ACHN (cell line): Measurements from ENCODE around the gene PAM.

Experiments
- DNase-seq: peaks from one replicate; pipeline ENCODE4 v3.0.0-alpha.2; 2015
- in situ Hi-C: cut with HindIII; loops from 2 replicates; pipeline ENCODE4 v1.10.0; 2017; ENCODE audit warnings: low sequenced_read_pairs, low pct_ligation_motif_present, low pct_unique_long_range_greater_than_20kb

Gene PAM

DNA sequence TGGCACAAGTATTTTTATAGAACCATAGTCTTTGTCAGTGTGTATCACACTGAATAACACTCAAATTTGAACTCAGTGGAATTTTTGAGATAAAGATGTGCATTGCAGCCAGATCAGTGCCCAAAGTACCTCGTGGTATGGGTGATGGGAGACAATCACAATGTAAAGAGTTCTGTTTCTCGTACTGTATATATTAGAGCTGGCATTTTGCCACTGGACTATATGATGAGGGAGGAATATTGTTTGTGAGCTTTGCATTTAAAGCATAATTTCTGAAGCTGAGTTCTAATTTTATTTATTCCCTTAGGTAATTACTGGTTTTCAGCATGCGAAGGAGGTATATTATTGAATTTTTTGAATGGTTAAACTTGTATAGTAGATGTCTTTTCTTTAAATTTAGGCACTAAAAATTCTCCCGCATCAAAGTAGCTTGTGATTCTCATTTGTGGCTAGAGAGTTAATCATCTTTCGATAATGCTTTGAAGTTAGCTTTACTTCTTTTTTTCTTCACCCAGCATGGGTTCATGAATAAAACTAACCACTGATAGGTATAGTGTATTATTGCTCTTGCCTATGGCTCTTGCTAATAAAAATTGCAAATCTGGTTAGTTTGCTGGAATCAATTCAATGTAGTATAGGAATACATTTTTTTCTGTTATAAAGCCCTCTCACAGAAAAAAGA, 43.1 kb downstream of the PAM start:
- DNase-seq = no peak
- in situ Hi-C loops = no loop called here

DNA sequence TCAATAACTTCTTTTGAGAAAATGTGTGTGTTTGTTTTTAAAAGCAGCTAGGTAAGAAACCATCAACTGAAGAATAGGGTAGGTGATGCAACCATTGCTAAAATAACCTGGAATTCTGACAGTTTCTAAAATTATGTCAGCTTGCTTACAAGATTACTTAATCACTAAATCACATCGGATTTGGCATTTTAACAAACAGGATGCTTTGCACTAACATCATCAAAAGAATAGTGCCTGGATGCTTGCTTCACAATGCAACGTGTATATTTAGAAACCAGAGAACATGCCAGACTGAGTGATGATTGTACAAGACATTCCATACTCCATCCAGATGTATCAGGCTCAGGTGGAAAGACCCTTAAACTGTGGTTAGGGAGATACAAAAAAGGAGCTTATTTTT, 43.9 kb downstream of the PAM start:
- in situ Hi-C loops = no loop called here
- DNase-seq = no peak

DNA sequence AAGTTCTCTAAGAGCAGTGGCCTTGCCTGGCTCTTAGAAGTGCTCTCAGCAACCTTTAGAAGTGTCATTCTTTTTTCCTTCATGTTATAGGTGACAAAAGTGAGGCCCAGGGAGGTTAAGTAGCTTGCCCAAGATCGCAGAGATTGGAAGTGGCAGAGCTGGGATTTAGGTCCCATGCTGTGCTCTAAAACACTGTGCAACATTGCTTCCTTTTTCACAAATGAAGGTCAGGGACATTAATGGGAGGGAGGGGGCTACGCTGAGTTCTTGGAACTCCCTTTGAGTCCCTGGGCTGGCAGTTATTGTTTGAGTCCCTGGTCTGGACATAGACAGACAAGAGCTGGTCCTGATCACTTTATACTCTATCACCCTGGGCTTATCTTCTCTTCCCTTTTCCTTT, 45.3 kb downstream of the PAM start:
- DNase-seq = no peak
- in situ Hi-C loops = no loop called here

DNA sequence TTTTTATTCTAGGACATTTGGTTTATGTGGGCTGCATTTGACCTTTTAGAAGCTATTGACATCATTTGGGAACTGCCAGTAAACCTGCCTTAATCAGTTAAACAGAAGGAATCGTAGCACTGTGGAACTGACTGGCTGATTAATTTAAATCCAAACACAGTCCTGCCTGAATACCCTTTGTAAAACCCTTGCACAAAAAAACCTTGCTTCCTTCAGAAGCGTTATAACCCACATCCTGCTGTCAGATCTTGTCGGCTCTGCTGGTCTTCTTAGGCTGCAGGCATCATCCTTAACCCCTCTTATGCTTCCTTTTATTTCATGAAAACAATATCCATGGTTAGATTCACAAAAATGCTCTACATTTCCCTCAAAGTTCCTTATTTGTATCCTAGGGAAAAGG, 46.3 kb downstream of the PAM start:
- in situ Hi-C loops = no loop called here
- DNase-seq = no peak

DNA sequence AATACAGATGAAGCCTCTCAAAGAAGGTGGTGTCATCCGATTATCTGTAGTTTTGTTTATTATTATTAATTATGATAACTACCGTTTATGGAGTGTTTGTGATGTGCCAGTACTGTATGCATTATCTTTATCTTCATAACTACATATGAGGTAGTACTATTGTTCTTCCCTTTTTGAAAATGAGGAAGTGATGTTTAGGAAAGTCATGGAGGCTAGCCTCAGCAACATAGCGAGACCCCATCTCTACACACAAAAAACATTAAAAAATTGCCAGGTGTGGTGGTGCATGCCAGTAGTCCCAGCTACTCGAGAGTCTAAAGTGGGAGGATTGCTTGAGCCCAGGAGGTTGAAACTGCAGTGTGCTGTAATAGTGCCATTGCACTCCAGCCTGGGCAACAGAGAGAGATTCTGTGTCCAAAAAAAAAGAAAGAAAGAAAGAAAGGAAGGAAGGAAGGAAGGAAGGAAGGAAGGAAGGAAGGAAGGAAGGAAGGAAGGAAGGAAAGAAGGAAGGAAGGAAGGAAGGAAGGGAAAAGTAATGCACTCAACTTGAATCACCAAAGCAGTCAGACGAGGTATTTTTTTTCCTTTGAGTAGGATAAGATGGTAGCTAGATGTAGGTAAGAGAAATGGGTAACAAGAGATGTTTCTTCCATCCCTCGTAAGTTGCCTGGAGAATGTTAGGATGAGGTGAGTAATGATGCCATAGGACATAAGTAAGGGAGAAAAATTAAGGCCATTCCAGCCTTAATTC, 47.8 kb downstream of the PAM start:
- no peak for DNase-seq
- in situ Hi-C loops = no loop called here

DNA sequence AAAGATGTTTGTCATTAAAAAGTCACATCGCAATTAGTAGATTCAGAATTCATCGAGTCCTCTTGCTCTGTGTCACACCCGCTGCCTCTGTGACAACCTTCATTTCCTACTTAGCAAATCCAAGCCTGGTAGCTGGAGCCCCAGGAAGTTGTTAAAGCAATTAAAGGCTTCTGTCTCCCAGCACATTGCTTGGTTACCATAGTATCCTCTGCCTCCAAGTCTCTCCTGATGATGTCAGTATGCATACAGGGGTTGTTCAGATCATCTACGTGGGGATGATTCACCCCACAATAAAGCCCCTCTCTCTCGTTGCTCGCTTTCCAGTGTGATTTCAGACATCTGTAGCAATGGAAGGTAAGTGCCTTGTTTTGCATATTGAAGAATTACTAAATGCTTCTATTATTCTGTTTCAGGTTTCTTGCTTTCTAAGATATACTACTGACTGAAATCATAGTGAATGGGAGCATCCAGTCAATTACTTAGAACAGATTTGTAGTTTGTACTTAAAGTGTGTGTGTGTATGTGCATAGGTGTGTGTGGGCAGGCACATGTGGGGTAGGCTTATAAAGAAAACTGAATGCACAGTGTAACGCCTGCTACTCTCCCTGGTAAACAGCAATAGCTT, 52.9 kb downstream of the PAM start:
- in situ Hi-C loops = no loop called here
- DNase-seq = peak; percentile 39

DNA sequence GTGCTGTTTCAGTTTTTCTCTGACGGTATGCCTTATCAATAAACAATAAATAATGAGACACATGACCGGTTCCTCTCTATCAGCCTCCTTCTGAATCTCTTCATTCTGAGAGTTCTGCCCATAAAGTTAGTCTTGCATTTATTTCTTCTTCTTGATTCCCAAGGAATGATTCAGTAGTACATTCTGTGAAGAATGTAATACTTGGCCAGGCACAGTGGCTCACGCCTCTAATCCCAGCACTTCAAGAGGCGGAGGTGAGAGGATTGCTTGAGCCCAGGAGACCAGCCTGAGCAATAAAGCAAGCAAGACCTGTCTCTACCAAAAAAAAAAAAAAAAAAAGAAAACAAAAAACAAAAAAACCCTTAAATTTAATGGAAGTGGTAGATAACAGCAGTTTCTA, 53.9 kb downstream of the PAM start:
- peak; percentile 67 for DNase-seq
- in situ Hi-C loops = no loop called here

DNA sequence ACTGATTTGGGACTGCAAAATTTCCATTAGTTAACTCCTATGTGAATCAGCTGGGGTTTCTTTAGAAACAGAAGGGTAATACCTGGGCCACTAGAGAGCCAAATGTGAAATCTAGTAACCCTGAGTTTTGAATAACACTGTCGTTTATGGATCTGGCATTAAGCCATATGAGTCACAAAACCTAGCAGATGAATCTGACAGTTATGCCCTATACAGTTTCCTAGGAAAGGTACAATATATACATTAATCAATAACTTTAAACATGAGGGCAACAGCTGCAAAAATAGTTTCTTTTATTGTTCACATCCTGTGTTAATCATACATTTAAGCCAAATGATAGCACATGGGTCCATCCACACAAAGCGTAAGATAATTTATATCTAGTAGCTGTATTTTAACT, 56.9 kb downstream of the PAM start:
- in situ Hi-C loops = no loop called here
- DNase-seq = peak; percentile 63

DNA sequence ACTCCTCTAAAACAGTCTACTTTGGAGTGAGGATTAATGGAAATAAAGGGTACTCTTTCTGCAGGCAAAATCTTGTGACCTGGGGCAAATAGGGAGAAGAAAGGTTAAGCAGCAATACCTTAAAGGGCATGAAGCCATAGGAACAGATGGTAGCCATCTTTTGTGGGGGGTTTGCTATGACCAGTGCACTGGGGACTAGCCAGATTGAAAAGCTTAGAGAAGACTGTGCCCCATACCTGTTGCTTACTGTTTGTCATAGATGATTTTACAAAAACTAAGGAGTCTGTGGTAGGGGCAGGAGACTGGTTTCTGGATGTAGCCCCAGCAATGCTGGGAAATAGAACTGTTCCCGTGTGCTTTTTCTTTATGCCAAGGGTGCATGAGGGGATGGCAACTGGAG, 58.6 kb downstream of the PAM start:
- in situ Hi-C loops = no loop called here
- no peak for DNase-seq

DNA sequence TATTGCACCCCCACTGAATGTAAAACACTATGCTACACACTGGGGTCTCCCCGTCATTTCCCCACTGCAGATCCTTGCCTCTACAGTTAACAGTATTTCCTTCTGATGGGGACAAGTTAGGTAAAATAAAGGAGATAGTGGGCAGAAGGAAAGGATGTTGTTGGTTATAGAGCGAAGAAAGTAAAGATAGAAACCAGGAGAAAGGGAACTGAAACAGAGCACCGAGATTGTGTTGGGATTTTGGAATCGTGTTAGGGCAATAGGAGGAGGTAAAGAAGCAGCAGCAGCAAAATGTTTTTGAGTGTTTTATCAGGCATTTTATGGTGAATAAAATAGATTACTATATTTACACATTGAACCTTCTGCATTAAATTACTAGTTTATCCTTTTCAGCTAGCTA, 60.0 kb downstream of the PAM start:
- in situ Hi-C loops = no loop called here
- DNase-seq = no peak

DNA sequence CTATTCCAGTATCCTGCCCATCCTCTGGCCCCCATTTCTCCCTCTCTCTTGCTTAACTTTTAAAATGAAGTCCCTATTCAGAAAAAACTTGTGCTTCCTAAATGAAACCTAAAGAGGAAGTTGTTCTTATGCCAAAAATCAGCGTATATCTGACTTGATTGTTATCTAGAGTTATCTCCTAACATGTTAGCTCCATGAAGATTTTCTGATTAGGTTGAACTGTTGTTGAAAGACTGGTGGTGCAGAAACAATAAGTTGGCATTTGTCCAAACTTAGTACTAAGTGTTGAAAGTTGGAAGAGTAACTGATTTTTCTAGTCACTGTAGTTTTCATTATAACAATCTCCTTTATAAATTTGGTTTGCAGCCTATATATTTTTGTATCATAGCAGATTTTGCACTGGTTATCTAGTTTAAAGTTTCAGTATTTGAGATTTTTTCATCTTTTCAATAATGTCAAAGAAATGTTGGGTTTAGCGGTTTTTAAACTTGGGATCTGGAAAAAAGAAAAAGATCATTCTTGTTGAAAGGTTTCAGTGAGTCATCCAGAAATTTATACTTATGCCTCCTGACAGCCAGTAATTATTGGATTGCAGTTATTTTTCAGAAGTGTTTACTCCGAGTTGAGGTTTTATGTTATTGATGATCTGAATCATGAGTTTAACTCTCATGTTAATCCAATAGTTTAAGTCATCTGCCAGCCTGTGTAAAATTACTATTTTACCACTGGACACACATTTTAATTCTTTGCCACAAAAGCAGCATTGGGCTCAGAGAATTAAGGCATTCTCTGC, 60.6 kb downstream of the PAM start:
- in situ Hi-C loops = no loop called here
- DNase-seq = no peak

DNA sequence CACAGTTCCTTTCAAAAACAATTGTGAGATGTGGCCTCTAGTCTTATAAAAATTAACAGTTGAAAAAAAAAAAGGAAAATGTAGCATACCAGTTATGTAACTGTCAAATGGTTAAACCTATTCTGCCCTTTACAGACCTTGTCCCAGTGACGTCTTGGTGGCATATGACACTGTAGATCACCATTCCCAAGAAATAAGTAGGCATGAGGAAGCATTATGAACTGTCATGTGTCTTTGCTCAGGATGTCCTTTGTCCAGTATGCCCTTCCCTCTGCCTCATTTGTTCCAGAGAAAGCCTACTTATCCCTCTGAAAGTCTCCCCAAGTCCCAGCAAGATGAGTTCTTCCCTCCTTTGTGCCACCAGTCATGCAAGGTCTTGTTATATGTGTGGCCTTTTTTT, 63.2 kb downstream of the PAM start:
- DNase-seq = no peak
- in situ Hi-C loops = no loop called here

DNA sequence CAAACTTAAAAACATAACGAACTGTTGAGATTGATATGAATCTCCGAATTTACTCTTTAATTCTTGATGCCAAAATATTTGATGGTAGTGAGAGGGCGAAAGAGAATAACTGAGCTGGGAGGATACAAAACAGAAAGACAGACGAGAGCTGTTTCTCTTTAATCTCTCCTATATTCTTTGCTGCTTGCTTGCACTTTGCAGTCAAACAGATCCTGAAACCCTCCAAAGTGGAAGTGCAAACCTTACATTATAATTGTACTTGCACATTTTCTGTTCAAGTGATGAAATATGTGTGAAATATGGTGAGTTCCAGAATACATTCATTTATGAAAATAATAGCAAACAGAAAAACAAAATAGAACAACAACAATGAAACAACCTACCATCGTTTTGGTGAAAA, 63.8 kb downstream of the PAM start:
- no peak for DNase-seq
- in situ Hi-C loops = no loop called here

DNA sequence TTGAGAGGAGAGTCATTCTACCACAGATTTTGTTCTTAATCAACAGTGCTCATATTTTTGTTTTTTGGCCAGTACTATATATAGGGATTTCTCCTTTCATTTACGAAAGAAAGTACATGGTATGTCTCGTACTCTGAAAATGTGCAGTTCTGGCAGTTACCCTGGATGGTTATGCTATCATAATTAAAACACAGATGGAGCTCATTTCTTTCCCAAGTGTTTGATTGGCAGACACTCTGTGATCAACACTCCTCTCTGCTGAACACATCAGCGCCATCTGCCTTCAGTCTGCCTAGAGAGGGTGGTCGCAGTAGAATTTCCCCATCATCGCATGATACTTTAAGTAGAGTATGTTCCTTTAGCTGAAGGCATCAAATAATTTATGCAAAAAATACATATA, 64.5 kb downstream of the PAM start:
- DNase-seq = no peak
- in situ Hi-C loops = no loop called here

DNA sequence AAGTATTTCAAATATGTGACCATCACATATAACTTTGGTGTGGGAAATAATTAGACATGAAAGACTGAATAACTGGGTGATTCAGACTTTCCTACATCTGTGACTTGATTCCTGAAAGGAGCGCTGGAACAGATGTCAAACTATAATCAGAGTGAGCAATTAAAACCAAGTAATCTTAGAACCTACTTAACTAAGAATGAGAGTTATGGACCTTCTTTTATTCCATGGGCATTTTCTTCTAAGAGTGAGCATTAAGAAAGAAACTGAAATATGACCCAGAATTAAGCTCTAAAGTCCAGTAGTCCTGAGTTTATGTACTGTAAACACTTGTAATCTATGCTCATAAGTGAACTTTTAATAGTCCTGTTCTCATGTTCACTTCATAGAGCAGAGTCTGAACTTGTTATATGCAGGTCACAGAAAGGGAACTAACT, 68.4 kb downstream of the PAM start:
- DNase-seq = peak; percentile 57
- in situ Hi-C loops = no loop called here

DNA sequence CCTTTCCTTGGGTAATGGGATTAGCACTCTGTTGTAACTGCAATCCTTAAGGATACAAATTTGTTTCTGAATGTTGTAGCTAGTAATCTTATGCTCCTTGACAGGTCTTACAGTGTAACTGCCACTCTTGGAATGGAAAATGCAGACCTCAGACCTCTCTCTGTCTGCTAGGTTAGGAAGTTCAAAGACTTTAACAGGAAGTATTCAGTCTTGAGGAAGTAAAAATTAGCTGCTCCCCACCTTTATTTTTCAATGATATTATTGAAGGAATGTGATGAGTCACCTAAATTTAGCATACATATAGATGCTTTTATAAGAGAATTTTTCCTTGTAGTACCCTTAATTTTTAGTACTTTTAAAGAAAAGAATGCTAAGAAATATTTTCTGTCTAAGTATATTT, 71.5 kb downstream of the PAM start:
- DNase-seq = no peak
- in situ Hi-C loops = no loop called here

DNA sequence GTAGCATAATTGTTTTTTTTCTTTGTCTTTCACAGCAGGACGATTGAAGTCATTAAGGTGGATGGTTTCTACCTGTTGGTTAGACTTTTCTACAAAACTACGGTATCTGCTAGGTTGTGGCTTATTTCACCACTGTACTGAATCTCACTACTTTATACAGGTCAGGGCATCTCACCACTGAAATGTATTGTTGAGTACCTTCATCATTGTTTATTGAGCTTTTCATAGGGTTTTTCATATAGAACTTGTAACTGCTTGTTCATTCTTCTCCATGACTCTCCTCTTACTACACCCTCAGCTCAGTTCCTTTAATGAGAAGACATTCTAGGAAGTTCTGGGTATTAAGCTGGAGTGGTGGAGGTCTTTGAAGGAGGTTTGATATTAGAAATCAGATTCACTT, 75.1 kb downstream of the PAM start:
- in situ Hi-C loops = no loop called here
- DNase-seq = no peak

DNA sequence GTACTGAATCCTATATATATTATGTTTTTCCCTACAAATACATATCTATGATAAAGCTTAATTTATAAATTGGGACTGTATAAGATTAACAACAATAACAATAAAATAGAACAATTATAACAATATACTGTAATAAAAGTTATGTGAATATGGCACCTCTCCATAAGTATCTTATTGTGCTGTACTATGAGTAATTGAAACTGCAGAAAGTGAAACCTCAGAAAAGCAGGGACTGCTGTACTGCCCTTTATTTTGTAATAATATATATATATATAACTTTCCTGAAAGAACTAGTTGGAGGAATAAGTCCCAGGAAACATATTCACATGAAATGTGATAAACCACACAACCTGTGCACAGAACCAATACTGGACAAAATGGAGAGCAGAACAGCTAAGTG, 77.3 kb downstream of the PAM start:
- DNase-seq = no peak
- in situ Hi-C loops = no loop called here

DNA sequence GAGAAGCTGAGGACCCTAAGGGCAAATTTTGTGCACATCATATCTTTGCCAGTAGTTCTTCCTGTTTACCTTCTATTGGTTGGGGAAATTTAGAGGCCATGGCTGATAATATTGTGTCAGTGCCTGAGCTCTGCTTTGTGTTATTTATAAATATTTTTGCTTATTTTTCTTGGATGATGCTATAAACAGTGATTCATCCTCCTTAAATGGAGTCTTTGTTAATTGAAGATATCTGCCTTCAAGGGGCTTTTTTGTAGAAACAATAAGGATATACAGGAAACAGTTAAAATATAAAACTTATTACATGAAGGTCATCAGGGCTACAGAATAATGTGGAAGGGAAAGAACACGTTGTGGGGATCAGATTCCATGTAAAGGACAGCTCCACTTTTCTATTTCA, 78.0 kb downstream of the PAM start:
- DNase-seq = no peak
- in situ Hi-C loops = no loop called here
